Pons (tissue), 1 donor: ENCODE data around the gene ANGEL2.
"Not testable (repeated sequence)": the region's sequence is repeated elsewhere in the genome, so short reads cannot be mapped to it uniquely, and the experiment has no call there.

Experiments used
- DNase-seq: peaks from one replicate; pipeline ENCODE4 v3.0.0-alpha.2; 2016; ENCODE audit warnings: low spot score

Gene ANGEL2

DNA sequence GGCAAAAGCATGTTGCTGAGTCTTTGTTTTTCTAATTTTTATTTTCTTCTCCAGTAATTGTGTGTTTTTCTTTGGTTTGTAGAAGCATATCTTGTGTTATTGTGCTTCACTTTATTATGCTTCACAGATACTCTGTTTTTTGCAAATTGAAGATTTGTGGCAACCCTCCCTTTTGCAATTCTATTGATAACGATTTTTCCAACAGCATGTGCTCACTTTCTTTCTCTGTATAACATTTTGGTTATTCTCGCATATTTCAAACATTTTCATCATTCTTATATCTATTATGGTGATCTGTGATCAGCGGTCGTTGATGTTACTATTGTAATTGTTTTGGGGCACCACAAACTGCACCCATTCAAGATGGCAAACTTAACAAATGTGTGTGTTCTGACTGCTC lies 3.8 kb upstream of the ANGEL2 start:
- no peak for DNase-seq

DNA sequence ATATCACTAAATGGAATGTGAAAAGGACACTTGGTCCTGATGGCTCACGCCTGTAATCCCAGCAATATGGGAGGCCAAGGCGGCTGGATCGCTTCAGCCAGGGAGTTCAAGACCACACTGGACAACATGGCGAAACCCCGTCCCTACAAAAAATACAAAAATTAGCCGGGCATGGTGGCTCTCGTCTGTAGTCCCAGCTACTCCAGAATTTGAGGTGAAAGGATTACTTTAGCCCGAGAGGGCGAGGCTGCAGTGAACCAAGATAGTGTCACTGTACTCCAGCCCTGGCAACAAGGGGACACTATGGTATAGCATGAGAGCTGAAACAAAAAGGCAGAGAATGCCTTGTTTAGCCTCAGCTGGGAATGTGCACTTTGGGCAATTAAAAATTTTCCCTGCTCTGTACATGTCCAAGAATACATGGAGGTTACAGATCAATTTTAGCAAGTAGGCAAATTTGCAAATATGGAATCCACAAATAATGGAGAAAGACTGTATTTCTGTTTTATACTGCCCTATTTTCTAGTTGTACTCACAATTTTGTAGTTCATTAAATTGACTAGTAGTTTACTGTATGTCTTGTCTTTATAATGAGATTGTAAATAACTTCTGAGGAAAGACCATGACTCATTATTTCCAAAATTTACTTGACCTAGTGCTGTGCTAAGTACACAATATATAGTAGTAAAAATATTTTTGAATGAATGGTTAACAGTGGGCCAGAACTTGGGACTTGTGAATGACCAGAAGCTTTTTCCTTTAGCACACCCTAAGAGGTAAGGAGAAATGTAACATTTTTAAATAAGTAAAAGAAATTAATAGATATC lies 2.0 kb upstream of the ANGEL2 start:
- no peak for DNase-seq

DNA sequence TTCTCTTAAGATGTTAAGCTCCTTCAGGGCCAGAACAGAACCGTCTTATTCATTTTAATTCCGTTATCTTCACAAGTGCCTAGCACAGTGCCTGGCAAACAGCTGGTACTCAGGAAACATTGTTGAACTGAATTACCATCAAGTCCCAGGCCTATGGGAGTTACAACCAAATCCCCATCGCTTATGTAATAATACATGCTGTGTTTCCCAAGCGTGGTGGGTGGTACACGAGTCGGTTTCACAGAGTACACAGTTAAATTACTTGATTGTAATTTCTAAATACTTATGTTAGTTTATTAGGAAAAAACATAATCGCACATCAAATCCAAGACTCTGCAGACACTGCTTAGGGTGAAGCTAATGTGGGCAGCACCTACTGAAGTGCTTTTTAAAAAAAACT lies 1.0 kb downstream of the ANGEL2 start:
- DNase-seq: peak; percentile 29

DNA sequence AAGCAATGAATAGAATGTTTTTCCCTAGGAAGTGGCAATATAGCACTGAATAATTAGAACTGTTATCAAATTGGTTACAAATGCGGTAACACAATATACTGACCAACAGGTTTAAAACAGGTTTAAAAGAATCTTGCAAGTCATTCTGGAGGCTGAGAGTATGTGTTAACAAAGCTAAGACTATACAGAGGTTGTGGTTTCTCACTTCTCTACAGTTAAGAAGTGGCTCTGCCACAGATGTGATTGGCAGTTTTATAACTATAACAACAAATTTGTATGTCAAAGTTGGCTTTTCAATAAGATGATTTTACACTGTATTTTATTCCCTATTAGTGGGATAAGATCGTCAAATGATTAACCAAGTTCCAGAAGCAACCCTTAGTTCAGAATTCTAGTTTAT lies 7.1 kb downstream of the ANGEL2 start:
- no peak for DNase-seq

DNA sequence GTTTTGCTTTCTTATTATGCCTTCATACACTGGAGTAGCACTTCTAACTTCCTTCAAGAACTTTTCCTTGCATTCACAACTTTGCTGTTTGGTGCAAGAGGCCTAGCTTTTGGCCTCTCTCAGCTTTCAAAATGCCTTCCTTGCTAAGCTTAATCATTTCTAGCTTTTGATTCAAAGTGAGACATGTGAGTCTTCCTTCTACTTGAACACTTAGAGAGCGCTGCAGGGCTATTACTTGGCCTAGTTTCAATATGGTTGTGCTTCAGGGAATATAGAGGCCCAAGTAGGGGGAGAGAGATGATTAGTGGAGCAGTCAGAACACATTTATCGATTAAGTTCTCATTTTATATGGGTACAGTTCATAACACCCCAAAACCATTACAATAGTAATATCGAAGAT lies 12.4 kb downstream of the ANGEL2 start:
- DNase-seq: no peak

DNA sequence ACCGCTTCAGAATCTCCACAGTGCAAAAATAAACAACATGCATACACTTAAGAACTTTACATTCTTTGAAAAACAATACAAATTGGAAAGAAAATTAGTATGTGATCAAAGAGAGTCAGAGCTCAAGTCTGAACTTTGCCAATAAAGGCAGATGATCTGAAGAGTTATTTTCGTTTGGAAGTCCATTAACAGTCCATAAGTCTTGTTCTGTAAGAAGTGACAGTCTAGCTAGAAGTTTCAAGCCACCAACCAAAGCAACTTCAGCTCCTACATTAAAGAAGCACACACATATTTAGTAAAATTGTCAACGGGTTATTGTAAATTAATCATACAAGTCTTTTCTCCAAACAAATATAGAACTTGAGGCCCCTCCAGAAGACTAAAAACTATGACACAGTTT lies 20.7 kb downstream of the ANGEL2 start:
- DNase-seq: no peak

DNA sequence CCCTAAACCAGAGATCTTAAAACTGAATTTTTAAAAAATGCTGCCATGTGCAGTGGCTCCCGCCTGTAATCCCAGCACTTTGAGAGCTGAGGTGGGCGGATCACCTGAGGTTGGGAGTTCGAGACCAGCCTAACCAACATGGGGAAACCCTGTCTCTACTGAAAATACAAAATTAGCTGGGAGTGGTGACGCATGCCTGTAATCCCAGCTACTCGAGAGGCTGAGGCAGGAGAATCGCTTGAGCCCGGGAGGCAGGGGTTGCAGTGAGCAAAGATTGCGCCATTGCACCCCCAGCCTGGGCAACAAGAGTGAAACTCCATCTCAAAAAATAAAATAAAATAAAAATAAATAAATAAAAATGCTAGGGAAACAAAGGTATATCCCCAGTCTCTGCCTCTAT lies 21.7 kb downstream of the ANGEL2 start:
- DNase-seq: not testable (repeated sequence)

DNA sequence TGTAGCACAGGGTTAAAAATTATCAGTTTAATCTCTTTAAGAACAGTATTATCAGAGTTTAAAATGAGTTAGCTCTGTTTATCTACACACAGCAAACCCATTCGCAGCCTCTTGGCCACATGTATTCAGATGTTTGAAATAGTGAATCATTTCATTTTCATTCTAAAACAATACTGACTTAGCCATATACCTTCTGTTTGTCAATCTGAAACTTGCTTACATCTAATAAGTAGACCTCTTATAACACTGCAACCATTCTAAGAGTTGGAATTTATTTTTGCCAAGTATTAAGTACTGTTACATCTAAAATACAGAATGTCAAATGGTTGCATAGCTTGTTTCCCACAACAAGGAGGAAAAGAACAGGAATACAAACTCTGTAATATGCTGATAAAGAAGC lies 25.4 kb downstream of the ANGEL2 start:
- DNase-seq: no peak

DNA sequence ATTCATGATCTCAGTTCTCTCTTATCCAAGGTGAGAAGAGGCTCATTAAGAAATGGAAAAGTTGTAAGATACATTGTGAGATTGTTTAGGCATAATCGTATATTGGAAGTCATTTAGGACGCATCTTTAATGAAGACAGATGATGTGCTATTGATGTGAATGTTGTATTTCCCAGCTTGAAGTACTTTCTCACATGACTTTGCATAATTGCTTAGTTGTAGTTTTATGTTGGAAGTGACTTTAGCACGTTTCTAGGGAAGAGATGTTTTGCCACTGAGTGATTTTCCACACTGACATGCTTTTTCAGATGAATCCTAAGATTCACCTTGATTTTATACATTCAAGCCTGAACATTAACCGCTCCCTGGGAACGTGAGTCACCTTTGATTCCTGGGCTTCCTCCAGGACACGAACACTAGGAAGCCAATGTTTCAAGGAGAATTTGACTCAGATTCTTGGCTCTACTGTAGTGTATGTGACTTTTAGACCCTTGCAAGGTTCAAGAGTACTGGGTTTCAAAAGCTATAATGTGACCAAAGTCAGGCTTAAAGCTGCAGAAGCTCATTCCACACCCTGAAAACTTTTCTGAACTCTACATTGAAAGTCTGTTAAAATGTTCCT lies 27.9 kb downstream of the ANGEL2 start:
- DNase-seq: no peak

DNA sequence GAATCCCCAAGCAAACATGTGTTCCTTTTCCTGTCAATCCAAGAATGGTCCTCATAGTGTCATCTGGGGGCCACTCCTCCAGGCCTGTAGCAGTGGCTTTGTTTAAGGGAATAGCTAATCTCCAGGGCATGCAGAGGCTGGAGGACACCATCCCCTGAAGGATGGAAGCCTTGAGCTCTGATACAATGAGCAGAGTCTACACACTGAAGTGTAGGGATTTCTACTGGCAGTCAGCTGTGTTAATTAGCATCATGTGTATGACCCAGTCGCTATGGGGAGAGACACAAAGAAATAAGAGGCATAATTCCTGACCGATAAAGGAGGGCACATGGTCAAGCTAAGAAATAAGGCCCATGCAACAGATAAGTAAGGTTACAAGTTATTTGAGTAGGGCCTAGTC lies 29.1 kb downstream of the ANGEL2 start:
- no peak for DNase-seq

DNA sequence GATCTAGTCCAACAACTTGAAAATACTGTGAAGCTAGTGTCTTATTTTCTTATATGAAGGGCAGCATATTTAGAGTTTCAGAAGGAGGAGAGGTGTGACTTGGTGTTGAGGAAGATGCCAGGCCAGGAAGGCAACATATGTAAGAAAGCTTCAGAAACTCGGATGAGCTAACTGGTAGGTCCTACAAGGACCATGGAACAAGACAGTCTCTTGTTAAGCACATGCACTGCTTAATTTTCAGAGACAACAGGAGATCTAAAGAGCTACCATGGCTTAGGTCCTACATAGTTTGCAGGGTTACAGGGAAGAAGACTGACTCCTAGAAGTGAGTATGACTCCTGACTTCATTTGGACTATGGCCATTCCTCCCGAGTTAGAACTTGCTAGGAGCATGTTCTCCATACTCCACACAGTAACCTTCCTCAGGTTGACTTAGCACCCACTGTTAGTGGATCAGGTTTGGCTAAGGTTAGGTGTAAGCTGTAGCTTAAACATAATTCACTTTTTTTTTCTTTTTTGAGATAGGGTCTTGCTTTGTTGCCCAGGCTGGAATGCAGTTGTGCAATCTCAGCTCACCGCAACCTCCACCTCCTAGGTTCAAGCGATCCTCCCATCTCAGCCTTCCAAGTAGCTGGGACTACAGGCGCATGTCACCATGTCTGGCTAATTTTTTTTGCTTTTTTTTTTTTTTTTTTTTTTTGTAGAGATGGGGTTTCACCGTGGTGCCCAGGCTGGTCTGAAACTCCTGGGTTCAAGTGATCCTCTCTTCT lies 31.0 kb downstream of the ANGEL2 start:
- DNase-seq: no peak

DNA sequence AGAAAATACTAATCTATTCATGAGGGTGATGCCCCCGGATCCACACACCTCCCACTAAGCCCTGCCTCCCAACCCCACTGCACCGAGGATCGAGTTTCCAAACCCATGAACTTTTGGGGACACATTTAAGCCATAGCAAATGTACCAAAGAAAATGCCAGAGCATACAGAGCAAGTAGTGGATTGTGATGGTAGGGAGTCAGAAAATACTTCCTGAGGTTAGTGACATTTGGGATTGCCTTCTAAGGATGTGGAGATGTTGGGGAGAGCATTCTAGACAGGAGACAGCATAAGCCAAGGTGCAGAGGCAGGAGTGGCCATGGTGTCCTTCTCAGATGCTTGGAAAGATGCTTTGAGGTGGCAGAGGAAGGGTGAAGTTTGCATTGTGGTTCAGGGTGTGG lies 32.2 kb downstream of the ANGEL2 start:
- no peak for DNase-seq

DNA sequence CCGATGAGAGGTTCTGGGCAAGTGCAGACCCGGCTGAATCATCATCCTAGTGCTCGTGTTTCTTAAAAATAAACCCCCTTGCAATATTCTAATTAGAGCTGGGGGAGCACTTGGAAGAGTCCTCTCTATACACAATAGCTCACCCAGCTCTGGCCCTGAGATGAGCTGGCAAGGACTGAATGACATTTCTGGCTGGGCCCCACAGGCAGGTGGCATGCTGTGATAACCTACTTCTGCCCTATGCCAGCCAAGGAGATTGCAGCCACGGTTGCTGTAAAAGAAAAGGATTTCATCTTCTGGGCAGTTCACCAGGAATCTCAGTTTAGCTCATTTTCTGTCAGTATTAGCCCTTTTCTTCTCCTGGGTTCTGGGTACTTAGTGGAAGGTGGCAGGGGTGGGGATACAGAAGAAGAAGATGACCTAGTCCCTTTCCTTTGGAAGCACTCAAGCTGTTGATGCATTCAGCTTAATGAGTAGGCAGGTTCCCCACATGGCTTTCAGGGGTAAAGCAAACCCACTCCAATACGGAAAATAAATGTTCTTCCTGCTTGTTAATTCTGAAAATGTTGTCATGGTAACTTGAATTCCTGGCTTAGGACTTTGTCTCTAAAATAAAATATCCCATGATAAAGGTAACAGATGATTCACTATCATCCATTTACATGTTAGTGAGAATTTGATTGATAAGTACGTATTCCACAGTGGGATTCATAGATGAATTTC lies 33.1 kb downstream of the ANGEL2 start:
- no peak for DNase-seq

DNA sequence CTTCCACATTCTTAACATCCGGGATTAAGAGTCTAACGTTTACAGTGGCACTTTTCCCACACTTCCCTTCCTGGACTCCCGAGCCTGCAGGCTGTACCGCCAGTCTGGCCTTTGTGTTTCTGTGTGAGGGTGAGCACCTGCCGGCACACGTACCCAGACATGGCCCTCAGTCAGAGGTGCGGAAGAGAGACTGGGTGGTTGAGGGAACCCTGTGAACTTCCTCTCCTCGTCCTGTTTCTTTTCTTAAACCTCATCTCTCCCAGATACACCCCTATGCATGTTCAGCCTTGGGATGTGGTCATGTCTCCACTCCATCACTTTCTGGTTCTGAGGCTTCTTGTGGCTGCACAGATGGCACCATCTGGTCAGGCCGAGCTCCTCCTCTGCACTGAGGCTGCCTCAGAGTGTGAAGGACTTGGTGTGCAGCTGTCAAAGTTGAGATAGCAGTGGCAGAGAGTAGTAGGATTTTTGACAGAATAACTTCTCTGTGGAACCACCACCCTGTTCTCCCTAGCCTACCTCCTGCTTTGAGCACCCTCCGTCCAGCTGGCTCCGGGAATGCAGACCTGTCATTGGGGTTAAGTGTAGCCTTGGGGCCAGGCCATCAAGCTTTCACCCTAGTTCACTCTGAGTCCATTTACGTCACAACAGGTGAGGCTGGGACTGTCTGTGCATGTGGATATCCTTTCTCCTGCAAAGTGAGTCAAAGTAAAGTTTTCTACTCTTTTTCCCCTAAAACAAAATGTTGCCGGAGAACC lies 33.9 kb downstream of the ANGEL2 start:
- no peak for DNase-seq

DNA sequence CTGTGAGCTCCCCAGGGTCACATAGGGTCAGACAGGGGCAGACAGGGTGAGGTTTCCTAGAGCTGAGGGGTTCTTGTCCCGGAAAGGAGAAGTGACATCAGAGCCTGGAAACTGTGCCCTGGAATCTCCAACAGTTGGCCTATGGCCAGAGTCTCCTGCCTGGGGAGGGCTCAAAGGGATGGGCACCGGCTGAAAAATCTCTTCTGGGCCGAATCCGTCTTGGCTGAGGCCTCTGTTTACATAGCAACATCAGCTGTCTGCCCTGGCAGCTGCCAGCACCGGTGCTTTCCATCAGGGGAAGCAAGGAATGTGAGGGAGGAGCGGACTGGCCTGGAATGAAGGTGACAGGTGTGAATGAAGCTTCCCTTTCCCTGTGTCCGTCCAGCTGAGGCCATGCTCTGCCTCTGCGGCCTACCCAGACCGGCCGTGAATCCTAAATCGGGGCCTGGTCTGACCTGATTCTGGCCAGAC lies 34.6 kb downstream of the ANGEL2 start:
- DNase-seq: peak; percentile 12

DNA sequence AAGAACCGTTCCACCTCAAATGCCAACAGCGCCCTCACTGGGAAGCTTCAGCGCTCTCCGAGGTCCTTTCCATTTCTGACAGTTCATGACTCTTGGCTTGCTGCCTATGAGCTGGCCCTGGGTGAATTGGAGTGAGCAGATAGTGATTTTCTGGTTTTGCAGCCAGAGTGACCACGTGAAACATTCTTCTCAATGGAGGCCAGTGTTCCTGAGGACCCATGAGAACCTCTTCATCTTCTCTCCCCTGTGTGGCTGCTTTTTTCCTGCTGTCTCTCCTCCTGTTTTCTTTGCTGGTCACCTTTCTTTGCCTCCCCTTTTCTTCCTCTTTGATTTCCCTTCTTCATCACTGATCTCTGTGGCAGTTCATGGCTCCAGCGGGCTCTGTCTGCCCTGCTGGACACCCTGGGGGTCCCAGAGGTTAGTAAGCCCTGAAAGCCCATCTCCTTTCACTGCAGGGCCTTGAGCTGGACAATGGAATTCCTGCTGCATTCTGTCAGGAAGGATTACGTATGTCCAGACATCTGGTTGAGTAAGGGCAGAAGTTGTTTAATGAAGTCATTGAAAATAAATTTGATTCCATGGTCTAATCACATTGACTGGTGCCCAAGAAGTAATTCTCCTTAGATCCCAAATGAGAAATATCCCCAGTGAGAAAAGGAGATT lies 35.4 kb downstream of the ANGEL2 start:
- no peak for DNase-seq

DNA sequence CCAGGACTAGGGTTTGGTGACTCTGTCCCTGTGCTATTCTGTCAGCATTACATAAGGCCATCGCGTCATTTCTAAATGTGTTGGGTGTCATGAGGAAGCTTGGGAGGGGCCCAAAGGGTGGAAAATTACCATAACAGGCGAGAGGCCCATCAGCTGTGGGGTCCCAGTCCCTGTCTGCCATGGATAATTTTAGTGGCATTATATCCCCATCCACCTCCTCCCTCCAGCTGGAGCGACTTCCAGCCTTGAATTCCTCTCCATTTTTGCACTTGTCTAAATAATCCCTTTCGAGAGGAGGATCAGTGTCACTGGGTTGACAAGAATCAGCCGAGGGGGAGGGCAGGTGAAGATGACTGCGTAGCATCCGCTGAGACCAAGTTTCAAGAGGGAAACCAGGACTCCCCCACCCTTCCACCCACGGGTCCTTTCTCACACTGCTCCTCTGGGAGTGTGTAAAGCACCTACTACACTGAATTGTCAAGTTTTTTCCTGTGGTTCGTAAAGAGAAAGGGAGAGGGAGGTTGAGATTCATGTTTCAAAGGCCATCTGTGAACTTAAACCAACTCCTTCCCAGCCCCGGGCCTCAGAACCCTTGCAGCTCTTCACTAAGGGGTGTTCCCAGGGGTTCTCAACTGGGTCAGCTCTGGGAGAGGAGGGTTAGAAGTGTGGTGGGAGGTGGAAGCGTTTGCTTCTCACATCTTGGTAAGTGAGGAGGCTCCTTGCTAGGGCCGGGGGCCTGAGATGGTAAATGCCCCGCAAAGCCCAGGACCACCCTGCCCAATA lies 36.1 kb downstream of the ANGEL2 start:
- no peak for DNase-seq

DNA sequence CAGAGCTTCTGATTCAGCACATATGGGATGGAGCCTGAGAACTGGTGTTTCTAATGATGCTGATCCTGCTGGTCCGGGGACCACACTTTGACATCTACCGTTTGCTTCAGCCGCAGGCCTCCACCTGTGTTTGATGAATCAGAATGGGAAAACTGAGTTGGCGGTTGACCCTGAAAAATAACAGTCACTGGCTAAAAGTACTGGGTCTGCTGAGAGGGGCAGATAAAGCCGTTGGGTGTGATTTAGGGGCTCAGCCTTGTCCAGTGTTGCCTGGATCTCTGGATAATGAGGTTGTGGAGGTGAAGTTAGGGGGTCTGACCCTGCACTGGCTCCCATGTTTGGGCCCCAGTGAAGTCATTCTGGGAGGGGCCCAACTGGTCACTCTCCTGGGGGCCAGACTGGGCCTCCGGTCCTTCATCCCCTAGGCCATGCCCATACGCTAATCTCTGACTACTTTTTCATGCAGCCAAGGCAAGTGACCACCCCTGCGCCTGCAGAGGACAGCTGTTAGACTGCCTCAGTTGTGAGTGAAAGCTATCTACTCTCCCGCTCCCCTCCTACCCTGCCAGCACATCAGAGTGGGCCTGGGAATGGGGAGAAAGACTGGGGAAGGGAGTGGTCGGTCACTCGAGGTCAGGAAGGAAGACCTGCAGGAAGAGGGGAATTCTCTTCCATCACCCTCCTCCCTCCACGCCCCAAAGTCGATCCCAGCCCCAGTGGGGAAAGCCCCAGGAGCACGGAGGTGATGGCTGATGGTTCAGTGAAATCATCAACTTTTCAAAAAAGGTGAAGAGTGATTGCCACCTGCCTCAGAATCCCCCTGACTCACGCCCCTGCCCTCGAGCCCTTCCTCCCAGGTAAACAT lies 37.7 kb downstream of the ANGEL2 start:
- DNase-seq: no peak

DNA sequence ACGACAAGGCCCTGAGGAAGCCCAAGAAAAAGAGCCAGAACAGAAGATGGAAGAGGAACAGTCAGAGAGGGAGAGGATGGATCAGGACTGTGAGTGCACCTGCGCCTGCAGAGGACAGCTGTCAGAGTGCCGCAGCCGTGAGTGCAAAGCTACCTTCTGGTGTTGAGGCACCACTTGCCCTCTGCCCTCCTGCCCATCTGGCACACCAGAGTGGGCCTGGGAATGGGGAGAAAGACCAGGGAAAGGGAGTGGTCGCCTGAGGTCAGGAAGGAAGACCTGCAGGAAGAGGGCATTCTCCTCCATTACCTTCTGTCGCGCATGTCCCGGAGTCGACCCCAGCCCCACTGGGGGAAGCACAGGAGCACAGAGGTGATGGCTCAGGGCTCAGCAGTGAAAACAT lies 39.1 kb downstream of the ANGEL2 start:
- no peak for DNase-seq
